GM19468 (cell line): ENCODE measurements around the gene ZNF74.
A peak's percentile ranks its signal among the peaks of the same experiment; 100 is the strongest.
"Not testable (repeated sequence)": the region's sequence is repeated elsewhere in the genome, so short reads cannot be mapped to it uniquely, and the experiment has no call there.

ENCODE experiments used
- ATAC-seq: cut with Tn5 transposase; IDR thresholded peaks from one replicate; pipeline ENCODE4 v1.9.1; 2021; ENCODE audit warnings: mild to moderate bottlenecking, moderate library complexity, moderate number of reproducible peaks; ENCODE audit not compliant: unreplicated experiment; ENCODE audit errors: extremely low read depth

ZNF74 gene

DNA sequence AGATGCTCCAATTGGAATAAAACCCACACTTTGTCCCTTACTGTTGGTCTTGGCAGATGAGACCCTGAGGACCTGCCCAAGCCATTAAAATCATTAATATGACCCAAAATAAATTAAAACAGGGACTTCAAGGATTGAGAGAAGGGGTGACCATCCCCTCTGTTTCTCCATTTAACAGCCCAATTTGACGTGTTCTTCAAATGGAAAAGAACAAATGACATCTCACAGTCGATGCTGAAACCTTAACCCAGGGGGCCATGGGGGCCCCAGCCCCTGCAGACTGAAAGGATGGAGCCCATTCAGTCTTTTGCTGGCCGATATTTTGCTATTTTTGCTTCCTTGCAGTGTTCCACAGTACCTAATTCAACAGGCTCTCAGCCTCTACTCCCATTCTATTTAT, 20.5 kb downstream of the ZNF74 start:
- ATAC-seq: no peak

DNA sequence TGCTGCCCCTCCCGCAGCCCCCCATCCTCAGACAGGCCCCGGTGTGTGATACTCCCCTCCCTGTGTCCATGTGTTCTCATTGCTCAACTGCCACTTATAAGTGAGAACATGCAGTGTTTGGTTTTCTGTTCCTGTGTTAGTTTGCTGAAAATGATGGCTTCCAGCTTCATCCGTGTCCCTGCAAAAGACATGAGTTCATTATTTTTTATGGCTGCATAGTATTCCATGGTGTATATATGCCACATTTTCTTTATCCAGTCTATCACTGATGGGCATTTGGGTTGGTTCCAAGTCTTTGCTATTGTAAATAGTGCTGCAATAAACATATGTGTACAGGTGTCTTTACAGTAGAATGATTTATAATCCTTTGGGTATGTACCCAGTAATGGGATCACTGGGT, 21.3 kb downstream of the ZNF74 start:
- ATAC-seq: not testable (repeated sequence)

DNA sequence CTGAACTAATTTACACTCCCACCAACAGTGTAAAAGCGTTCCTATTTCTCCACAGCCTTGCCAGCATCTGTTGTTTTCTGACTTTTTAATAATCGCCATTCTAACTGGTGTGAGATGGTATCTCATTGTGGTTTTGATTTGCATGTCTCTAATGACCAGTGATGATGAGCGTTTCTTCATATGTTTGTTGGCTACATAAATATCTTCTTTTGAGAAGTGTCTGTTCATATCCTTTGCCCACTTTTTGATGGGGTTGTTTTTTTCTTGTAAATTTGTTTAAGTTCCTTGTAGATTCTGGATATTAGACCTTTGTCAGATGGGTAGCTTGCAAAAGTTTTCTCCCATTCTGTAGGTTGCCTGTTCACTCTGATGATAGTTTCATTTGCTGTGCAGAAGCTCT, 21.7 kb downstream of the ZNF74 start:
- not testable (repeated sequence) for ATAC-seq

DNA sequence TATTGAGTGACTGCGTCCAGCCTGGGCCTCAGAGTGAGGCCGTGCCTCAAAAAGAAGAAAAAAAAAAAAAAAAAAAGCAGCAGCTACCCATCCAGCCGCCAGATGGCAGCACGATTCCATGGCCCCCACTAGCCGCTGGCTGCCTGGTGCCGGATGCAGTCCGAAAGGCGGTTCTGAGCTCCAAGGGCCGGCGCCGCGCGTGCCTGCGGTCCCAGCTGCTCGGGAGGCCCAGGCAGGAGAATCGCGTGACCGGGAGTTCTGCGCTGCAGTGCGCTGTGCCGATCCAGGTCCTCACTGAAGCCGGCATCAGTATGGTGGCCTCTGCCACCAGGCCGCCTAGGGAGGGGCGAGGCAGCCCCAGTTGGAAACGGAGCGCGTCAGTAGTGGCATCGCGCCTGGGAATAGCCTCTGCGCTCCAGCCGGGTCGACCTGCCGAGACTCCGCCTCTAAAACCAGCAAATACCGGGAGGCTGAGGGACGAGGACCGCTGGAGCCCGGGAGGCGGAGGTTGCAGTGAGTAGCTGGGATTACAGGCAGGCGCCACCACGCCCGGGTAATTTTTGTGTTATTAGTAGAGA, 24.3 kb downstream of the ZNF74 start:
- peak; percentile 46 for ATAC-seq

DNA sequence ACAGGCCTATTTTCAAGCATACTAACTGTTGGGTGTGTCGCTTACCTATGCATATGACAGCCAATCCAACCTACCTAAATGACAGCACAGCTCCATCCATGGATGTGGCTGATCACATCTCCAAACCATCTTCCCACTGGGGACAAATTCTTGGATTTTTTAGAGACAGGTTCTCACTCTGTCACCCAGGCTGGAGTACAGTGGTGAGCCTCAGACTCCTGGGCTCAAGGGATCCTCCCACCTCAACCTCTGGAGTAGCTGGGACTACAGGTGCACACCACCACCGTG, 25.7 kb downstream of the ZNF74 start:
- ATAC-seq: no peak

DNA sequence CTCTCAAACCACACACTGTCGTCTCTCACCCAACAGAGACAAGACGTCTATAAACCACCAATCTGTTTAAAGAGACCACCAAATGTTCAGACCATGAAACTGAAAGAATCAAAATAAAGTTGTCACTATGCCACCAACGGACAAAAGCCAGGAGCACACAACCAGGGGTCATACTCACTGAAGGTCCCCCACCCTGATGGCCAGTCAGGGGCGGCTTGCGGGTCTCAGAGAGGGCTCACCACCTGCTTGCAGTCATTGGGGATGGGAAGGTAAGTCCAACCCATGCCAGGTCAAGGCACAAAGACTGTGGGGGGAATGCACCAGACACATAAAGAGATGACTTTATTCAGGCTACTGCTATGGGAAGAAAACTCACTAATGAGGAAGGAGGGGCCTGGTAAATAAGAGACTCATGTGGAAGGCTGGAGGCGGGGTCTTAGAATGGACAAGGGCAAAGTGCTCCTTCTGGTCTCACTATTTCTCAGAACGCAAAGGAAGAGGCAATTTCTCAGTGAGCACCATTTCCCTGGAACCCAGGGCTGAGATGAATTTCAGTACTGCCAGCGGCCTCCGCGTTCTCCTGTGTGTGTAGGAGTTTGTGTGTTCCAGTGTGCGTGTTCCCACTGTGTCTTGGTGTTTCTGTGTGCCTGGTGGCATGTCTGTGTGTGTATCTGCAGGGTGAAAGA, 26.3 kb downstream of the ZNF74 start:
- no peak for ATAC-seq

DNA sequence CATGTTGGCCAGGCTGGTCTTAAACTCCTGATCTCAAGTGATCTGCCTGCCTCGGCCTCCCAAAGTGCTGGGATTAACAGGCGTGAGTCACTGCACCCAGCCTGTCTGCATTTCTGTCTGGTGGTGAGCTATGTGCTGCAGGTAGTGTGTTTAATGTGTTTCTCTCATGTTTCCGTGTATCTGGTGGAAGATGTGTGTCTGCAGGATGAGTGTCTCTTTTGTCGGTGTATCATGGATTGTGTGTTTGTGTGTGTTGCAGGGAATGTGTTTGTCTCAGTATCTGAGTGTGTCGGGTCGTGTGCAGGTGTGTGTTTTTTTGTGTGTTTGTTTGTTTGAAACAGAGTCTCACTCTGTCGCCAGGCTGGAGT, 27.5 kb downstream of the ZNF74 start:
- no peak for ATAC-seq

DNA sequence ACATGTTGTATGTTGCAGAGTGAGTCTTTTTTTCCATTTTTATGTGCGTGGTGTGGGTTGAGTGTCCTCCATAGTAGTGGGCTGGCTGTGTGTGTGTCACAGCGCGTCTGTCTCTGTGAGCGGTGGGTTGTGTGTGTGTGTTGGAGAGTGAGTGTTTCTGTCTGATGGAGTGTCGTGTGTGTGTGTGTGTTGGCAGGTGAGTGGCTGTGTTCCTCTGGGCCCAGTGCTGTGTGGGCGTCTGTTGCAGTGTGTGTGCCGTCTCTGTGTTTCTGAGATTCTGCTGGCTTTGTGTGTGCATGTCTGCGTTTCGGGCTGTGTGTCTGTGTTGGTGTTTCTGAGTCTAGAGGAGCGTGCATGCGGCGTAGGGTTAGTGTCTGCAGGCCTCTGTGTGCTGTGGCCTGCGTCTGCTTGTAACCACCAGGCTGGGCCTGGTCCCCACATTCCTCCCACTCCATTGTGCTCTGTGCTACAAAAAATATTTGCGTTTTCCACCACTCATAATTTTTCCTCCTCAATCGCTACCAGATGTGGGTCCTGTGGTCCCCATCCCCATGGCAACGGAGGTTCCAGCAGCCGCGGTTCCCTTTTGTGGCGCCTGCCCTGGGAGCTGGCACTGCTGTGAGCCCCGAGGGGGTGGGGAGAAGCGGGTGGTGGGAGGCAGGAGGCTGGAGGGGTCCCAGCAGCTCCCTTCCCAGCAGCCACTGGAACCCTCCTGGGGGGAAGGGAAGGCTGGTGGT, 28.5 kb downstream of the ZNF74 start:
- ATAC-seq: no peak

DNA sequence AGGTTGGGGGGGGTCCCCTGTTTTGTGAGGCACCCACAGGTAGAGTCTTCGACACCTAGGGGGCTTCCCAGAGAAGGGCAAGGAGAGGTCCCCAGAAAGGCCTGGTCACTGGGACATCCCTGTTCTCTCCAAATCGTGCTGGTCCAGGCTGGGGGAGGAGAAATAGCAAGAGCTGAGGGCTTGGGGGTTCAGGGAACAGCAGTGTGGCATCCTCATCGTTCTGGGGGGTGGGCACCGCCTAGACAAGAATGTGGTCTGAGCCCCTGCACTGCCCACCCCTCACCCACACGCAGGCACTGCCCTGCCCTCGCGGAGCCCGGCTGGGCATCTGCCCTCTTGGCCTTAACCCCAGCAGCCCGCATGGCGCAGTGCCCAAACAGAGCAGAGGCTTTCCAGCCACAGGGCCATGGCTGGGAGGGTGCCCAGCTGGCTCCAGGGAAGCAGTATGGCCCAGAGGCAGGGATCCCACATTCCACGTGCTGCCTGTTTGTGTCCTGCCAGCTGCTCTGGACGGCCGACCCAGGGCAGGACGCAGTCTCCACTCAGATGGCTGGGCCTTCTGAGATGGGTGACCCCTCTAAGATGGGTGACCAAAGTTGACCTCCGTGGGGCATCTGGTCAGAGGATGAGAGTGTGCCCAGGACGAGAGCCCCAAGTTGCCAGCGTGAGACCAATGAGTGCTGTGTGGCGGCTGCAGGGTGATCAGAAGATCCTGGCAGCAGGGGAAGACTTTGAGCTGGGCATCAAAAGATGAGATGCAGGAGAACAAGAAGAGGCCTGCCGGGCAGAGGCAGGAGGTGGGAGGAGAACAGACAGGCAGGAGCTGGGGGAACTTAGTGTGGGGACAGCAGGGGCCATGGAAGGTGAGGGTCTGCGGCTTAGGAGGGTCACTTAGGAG, 29.3 kb downstream of the ZNF74 start:
- ATAC-seq: no peak

DNA sequence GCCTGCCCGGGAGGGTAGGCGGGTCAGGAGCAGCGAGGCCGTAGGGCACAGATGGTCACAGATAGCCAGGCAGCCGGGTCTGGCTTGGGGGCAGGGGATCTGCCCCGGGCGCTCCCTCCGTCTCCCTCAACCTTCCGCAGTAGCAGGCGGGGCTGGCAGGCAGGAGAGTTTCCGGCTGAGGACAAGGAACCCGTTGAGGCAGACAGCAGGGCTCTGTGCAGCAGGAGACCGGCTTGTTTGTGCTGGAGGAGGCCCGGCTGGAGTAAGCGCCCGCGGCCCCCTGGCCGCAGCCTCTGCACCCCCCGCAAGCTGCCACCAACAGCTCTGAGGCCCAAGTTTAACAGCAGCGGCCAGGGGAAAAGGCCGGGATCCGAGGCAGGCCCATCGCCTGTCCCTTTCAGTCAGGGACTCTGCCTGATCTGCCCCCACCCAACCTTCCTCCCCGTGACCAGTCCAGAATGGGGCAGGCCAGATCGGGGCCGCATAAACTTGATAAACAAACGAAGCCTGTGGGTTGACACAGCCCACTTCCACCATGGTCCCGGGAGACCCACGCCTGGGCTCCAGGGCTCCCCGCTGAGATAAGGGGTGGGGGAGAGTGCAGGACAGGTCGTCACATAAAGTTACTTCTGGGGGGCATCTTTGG, 30.1 kb downstream of the ZNF74 start:
- no peak for ATAC-seq

DNA sequence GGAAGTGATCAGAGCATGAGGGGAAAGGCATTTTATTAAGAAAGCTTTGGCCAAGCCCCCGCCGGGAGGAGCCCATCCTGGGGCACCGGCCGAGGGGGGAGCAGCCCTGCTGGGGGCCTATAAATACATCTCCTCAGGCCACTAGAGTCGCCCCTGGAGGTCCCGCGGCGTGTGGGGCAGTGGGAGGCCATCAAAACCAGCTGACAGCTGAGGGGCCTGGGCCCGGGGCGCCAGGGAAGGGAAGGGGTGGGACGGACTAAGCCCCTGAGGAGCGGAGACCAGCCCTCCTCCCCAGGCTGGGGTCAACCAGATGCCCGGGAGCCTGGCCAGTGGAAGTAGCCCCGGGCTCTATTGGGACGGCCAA, 30.6 kb downstream of the ZNF74 start:
- no peak for ATAC-seq

DNA sequence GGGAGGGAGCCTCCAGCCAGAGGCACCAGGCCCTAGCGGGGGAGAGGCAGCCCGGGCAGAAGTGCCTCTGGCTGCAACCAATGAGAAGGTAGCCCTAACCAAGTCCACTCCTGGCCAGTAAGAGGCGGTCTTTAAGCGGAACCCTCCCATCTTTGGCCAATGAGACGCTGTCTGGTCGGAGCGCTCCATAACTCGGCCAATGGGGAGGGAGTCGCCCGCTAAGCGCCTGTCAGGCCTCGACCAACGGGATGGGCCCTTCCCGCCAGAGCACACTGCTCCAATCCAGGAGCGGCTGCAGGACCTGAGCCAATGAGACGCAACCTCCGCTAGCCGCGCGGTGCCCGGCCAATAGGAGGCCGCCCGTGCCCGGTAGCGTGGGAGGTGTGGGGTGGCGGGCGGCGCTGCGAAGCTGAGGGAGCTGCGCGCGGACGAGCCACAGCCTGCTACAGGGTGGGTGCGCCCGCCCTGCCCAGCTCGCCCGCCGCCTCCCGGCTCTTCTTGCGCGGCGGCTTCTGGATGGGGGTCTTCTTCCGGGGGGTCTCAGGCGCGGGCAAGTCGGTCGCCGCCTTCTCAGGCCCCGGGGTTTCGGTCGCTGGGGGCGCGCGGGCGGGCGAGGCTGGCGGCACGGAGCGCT, 31.1 kb downstream of the ZNF74 start:
- no peak for ATAC-seq

DNA sequence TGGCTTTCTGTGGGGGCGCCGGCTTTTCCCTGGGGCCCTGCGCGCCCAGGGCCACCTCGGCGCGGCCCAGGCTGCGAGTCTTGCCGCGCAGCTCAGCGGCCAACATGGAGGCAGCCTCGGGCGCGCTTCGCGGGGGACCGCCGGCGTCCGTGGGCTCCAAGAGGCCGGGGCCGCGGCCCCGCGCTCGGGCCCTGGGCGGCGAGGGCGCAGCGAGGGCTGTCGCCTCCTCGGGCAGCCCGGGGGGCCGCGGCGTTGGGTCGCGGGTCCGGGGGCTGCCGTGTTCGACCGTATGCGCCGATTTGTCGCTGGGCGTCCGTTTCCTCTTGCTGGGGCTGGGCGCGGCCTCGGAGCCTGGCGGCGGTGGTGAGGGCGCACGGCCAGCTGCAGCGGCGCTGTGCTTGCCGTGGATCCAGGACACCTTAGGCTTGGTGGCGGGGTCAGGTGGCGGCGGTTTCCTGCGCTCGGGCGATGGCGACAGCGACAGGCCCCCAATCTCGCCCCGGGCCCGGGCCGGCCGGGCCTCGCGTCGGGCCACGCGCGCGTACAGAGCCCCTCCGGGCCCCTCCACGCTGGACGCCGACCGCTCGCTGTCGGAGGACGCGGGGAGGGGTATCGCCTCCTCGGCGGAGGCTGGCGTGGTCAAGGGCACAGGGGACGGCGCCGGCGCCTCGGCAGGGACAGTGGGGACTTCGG, 31.8 kb downstream of the ZNF74 start:
- ATAC-seq: no peak

DNA sequence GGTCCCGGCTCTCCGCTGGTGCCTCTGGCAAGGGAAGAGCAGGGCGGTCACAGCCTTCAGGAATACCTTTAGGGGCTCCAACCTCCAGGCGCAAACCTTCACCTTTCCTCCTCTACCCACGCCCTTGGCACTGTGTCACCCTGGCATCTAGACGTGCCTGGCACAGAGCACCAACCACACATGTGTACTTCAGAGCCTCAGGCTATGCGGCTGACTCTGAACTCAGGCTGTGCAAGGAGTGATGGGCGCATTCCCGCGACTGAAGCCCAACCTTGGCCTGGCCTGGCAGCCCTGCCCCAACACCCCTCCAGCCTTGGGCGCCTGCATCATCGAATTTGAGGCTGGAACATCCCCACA, 32.3 kb downstream of the ZNF74 start:
- no peak for ATAC-seq

DNA sequence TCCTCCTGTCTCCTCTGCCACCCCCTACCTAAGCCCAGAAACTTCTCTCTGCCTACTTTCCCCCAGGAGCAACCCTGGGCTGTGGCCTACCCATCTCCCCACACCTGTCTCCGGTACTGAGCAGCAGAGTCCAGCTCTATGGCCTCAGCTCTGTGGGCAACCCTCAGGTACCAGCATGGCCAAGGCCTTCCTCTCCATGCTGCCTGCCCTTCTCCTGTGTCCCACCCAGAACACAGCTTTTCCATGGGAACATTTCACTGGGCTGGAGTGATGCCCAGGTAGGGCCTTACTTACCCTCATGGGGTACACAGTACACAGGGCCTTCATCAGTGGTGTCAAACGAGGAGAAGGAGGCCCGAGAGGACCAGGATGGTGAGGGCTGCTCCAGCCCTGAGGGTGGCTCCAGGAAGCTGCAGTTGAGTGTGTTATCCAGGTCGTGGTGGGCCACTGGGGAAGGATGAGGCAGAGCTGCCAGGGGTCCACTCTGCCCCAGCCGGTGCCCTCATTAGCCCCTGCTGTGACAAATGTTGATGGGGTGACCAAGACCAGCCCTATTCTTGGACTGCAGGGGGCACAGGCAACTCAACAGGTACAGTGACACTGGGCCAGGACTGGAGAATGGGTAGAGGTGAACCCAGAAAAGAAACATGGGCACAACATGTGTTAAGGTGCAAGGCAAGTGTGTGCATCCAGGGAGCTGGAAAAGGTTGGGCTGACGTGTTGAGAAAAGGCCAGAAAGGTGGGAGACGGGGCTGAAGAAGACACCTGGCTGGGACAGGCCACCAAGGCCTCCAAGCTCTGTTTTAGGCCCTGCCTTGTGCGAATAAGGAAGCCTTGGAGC, 33.4 kb downstream of the ZNF74 start:
- no peak for ATAC-seq

DNA sequence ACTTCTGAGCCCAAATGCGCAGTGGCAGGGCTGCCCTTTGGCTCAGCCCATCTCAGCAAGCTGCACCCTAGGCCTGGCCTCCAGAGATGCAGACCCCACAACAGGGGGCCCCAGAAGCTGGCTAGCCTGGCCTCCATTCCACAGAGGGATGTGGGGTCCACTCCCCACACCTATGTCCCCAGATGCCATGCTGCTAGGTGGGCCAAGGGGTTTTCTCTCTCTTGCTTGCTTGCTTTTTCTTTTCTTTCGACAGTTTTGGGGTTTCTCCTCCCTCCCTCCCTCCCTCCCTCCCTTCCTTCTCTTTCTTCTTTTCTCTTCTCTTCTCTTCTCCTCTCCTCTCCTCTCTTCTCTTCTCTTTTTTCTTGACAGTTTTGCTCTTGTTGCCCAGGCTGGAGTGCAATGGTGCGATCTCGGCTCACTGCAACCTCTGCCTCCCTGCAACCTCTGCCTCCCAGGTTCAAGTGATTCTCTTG, 34.0 kb downstream of the ZNF74 start:
- ATAC-seq: no peak

DNA sequence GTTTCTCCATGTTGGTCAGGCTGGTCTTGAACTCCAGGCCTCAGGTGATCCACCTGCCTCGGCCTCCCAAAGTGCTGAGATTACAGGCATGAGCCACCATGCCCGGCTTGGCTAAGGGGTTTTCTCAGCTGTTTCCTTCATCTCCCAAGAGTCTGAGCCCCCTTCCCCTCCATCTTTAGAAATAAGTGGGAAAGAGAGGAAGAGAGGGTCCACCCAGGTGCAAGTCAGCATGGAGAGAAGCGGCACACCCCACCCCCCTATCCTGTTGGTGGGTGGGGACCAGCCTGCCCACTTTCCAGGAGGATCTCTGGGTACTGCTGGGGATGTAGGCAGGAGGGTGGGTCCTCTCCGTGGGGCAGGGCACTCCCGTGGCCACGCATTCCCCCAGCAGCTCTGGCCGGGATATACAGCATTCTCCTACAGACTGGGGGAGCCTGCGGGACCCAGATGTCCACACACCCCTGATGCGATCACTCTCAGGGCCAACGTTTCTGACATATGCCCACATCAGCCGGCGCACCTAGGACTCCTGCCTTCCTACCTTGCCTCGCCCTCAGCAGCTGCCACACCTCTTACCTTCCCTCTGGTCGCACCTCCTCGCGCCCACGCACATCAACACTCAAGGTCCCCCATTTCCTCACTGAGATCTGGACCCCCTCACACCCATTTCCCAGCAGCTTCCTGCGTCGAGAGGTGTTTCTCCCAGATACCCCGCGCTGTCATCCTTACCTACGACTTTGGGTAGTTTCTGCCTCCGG, 34.7 kb downstream of the ZNF74 start:
- no peak for ATAC-seq
